HG03565 (cell line): ENCODE data around the gene BBLN.
"Not testable (repeated sequence)": the region's sequence is repeated elsewhere in the genome, so short reads cannot be mapped to it uniquely, and the experiment has no call there.

Source experiments
- ATAC-seq: cut with Tn5 transposase; IDR thresholded peaks from one replicate; pipeline ENCODE4 v1.9.1; 2021; ENCODE audit warnings: mild to moderate bottlenecking, moderate library complexity; ENCODE audit not compliant: unreplicated experiment

BBLN gene

DNA sequence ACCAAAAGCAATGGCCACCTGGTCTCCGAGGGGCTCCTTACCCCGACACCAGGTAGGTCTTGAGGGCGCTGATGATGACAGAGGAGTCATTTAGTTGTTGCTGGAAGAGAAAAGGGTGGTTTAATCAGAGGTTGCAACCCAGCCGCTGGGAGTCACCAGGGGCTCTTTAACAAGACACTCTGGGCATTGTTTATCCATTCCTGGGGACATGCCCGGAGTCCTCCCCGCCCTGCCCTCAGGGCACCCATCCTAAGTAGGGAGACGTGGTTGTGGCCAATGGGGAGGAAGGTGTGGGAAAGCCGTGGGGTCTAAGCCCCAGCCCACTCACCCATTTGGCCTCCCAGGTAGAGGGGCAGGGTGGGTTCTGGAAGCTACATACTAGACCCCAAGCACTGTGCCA lies 35.6 kb upstream of the BBLN start:
- no peak for ATAC-seq

DNA sequence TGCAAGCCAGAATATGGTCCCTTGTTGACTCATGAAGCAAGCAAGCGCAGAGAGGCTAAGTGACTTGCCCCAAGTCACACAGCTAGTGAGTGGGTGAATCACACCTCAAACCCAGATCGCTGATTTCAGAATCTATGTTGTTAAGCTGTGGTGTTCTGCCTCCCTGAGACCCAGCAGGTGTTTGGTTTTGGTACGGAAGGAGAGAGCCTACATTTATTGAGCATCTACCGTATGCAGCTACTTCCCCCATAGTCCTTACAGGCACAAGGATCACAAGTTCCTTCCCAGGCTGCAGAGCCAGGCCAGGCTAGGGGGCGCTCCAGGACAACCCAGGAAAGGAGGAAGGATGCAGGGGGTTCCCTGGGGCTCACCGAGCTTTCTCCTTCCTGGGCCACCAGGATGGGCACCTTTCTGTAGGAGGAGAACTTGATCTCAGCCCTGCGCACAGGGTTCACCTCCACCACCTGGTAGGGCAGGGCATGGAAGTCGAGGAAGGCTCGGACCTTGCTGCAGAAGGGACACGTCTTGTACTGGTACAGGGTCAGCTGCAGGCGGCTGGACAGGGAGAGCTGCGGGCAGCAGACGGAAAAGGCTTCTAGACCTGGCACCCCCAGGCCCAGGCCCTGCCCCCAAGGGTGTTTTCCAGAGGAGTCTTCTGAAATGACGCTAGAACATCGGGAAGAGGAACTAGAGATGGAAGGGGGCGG lies 35.0 kb upstream of the BBLN start:
- ATAC-seq, result no peak

DNA sequence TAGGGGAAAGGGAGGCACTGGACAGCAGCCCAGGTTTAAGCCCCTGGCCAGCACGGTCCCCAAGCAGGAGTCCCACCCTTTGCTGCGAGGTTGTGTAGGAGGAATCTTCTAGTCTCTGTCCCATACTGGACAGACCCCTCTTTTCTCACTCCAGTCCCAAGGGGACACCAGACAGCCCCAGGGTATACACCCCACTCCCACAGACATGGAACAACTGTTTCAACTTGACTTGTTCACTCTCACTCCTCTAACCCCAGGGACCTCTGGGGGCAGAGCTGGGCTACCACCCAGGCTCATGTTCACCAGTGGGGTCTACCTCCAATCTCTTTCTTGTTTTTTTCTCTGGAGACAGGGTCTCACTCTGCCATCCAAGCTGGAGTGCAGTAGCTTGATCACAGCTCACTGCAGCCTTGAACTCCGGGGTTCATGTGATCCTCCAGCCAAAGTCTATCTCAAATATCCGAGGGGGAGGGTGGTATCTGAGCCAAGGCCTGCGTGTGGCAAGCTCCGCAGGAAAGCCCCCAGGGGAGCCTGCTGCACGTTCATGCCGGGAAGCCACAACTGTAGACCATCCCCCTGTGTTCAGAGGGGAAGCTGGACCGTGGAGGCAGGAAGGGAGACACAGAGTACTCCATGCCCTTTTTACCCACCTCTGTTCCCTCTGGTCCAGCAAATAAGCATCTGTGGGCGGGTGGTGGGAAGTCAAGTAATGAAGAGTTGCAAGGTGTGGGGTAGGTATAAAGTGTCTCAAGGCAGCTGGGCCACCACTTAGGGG lies 34.3 kb upstream of the BBLN start:
- no peak for ATAC-seq

DNA sequence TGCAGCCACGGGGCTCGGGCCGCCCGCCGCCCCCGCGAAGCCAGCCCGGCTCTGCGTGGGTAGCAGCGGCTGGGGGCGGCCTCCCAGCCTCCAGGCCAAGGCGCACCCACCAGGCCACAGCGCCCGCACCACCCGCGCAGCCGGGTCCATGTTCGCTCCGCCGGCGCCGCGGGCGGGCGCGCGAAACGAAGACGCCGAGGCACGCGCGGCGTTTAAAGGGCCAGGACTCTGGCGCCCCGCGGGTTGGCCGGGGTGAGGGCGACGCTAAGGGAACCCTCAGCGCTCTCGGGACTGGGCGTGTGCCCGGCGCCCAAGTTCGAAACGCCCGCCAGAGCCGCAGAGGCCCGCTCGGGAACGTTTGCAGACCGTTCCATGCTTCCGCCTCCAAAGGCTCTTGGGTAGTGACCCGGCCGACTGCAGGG lies 32.5 kb upstream of the BBLN start, which contains the start of gene PTGES2:
PTGES2 (minus strand) TSS at position 162 of the 422 bp plus-strand sequence; CDS start at position 150, 12 bp downstream.
- peak; percentile 50 for ATAC-seq

DNA sequence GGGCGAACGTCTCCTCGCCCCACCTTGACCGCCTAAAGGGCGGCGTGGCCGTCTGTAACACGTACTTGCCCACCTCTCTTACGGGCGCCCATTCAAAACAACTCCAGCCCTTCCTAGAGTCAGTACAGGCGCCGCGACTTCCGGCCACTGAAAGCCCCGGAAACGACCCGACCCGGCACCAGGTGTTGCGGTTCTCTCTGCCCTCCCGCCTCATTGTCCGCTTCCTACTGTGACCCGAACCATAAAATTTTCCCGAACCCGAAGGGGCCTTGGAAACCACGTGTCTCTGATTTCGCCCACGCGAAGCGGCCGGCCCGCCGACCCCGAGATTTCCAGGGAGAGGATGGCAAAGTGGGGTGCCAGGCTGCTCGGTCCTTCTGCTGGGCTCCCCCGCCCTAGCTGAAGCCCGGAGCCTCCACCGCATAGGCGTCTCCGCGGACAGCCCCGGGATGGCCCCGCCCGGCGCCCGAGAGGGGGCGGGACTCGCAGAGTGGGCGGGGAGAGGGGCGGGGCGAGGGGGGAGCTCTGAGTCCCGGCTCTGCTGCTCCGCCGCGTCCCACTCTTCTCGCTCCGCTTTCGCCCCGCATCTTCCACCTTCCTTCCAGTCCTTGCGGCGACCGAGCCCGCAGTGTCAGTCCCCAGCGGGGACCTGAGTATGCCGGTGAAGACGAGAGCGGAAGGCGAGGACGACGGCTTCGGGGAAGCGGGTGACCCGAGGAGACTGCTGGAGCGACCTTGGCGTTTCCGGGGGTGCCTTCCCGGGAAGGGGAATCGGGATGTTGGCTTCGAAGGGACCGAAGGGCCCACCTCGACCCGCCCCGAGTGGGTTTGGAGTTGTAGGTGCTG lies 31.9 kb upstream of the BBLN start:
- ATAC-seq, result peak; percentile 41

DNA sequence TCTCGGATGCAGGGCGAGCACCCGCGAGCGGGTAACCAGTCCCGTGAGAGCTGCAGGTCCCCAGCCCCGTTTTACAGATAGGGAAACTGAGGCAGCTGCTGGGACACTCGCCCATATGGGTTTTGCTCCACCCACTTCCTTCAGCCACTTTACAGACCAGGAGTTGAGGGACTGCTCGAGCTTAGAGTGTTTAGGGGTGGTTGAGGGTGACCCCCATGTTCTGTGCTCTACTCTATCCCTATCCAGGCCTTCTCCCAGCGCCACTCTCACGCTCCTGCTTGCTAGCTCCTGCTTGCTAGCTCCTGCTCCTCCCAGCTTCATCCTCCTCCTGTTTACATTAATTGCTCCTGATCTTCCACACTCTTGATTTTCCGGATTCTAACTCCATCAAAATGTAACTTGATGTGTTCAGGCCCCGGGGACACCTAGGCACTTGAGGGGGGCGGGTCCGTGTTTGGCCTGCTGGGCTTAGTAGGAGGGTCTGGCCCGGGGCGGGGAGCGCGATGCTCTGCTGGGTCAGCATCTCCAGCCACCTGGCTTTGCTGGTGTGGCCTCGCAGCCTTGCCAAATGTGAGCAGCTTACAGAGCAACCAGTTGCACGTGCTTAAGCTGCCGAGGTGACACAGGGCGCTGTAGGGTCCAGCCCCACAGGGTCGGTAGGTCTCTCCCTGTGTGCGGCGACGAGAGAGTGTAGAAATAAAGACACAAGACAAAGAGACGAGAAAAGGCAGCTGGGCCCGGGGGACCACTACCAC lies 31.1 kb upstream of the BBLN start:
- ATAC-seq, result no peak

DNA sequence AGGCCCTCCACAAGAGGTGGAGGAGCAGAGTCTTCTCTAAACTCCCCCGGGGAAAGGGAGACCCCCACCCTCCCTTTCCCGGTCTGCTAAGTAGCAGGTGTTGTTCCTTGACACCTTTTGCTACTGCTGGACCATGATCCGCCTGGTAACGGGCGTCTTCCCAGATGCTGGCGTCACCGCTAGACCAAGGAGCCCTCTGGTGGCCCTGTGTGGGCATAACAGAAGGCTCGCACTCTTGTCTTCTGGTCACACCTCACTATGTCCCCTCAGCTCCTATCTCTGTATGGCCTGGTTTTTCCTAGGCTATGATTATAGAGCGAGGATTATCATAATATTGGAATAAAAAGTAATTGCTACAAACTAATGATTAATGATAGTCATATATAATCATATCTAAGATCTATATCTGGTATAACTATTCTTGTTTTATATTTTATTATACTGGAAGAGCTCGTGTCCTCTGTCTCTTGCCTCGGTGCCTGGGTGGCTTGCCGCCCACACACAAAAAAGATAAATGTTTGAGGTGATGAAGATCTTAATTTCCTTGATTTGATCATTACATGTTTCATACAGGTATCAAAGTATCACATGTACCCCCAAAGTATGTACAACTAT lies 30.0 kb upstream of the BBLN start:
- ATAC-seq, result not testable (repeated sequence)

DNA sequence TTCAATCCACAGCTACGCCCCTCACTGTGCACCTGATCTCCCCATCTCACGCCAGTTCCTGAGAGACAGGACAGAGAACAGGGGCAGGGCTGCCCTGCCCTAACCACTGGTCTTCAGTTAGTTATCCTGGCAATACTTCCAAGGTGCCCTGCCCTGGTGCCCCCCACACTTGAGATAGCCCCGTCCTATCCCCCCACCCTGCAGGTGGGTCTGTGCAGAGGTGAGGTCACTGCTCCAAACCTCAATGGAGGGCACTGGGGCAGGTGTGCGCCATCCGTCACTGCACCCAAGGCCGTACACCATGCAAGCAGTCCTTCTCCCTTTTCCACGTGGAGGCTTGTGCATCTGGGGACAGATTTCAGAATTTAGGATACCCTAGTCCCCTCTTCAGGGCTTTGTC lies 29.4 kb upstream of the BBLN start:
- not testable (repeated sequence) for ATAC-seq

DNA sequence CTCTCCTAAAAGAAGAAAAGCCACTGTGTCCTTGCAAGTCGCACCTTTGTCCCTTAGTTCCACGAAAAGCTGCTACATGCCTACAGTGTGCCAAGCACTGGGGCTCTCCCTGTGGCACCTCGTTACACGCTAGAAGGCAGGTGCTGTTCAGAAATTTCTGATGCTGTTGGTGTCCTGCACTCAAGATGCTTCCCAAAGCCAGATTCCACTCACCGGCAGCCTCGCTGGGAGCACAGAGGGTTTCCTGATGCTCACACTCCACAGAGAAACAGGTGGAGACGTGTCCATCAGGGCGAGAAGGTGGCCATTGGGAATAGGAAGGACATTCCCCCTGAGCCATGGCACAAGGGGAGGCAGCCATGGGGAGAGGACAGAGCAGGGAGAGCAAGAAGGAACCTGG lies 28.7 kb upstream of the BBLN start:
- not testable (repeated sequence) for ATAC-seq

DNA sequence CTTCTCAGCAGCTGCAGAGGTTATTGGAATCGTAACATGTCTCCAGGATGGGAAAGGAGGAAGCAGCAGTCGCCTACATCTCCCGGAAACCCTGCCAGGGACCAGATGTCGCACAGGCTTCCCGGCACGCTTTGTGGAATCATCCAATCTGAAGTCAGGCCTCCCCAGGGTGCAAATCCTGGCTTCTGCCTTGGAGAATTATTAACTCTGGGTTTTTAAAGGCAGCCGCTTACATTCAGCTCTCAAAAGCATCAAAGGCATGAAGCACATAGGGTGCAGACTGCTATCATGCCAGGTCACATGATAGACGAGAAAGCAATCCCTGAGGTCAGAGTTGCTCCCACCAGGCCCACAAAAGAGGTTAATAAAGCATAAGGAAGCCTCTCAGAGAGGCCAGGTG lies 27.9 kb upstream of the BBLN start:
- ATAC-seq, result not testable (repeated sequence)

DNA sequence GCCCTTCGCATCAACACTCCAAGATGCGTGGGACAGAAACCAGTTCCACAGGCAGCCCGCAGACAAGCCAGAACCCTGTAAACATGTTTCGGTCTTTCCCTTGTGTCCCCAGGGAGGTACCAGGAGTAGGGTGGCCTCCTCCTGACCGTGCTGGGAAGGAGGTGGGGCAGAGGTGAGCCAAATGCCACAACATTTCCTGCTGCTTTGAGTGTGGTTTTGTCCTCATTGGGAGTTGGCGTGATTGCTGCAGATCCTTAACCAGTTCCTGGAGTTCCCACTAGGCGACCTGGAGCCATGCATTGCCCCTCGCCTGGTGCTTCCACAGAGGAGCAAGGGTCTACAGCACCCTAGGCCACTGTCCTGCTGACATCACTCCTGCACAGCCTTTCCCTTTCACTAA lies 24.5 kb upstream of the BBLN start:
- not testable (repeated sequence) for ATAC-seq

DNA sequence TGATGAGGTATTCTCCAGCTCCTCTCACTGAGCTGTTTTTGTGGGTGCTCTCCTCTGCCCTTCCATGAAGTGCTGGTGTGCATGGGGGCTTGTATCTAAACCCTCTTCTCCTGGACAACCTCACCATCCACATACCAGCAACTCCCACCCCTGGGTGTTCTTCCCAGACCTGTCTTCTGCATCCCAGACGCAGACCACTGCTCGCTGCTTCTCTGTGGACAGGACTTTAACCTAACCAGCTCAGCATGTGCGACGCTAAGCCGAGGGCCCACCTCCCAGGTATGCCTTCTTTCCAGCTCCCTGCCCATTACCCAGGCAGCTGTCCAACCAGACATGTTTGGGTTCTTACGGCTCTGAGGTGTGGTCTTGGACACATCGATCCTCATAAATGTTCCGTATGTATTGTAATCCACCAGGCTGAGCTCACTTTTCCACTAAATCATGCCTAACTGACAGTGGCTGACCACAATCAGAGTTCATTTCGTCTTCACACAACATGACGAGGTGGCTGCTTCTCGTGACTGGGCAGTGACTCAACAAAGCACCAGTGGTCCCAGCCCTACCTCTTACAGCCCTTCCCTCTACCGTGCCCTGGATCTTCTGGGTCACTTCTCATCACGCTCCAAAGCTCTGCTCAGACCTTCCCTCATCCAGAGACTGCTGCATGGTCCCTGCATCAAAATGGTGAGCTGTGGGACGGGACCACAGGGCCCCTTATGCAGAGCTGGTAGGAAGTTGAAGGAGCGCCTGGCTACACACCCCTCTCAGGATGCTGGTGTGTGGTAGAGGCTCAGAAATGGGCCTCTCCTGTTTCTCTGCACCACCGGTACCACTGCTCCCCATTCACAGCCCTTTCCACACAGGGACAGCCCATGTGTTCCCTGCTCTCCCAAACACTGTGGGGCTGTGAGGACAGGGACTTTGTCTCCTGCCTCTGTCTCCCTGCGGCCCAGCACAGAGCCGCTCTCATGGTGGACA lies 23.0 kb upstream of the BBLN start:
- ATAC-seq, result no peak

DNA sequence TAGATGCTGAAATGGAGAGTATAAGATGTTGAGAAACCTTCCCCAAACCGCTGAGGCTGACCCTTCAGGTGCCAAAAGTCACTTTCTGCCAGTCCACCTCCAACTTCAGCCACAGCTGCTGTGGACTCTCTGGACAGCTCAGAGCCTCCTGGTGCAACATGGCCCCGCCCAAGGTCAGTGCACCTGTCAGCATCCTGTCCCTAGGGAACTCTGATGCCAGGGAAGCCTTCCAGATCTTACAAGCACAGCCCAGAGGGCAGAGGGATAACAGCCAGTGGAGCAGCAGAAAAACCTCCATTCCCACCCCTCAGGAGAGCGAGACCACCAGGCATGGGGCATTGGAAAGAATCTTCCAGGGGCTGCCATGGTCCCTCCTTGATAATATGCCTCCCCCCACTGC lies 22.1 kb upstream of the BBLN start:
- no peak for ATAC-seq

DNA sequence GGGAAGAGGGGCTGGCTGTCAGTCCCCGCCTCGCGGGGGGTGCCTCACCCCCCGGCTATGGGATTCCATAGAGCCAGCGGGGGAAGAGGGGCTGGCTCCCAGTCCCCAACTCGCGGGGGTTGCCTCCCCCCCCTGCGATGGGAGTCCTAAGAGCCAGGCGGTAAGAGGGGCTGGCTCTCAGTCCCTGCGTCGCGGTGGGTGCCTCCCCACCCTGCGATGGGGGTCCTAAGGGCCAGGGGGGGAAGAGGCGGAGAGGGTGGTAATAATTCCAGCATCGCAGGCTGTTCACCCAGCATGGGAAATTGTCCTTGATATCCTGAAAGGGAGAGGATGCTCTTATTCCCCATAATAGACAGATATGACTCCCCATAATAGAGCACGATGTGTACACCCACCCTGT lies 20.4 kb upstream of the BBLN start:
- ATAC-seq, result no peak

DNA sequence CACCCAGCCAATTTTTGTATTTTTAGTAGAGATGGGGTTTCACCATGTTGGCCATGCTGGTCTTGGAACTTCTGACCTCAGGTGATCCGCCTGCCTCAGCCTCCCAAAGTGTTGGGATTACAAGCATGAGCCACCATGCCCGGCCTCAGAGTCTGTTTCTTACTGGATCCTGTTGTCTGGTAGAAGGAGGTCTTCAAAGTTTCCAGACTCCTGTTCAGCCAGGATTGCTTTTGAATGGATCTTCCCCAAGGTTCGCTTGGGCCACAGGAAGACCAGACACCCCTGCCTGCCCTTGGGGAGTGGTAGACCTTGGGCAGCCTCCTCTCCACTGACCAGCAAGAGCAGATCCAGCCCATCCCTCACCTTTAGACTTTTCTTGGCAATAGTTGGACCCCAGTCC lies 18.5 kb upstream of the BBLN start:
- ATAC-seq, result no peak

DNA sequence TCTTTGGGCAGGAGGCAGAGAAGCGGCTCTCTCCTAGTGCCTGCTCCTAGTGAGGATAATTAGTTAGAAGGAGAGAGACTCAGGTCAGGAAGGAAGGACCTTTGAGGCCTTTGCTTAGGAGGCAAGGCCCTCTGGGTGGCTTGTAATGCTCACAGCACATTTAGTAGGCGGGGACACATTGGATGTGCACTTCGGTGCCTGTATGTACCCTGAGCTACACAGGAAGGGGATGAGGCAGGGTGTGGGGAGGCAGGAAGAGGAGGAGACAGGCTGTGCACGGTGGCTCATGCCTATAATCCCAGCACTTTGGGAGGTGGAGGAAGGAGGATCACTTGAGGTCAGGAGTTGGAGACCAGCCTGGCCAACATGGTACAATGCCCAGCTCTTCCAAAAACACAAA lies 18.0 kb upstream of the BBLN start:
- no peak for ATAC-seq

DNA sequence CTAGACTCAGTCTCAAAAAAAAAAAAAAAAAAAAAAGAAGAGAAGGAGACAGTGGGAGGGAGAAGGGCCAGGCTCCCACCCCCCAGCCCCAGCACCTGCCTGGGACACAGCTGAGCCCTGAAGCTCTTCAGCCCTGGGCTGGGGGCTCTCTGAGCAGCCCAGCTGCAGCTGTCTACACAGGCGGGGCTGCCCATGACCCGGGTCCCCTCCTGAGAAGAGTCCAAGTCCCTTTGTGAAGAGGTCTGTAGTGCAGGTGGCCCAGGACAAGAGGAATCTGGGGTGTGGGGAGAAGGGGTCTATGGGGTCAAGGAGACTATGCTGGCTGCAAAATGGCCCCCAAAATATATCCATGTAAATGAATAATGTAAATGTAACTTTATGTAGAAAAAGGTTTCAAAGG lies 17.5 kb upstream of the BBLN start:
- ATAC-seq, result no peak

DNA sequence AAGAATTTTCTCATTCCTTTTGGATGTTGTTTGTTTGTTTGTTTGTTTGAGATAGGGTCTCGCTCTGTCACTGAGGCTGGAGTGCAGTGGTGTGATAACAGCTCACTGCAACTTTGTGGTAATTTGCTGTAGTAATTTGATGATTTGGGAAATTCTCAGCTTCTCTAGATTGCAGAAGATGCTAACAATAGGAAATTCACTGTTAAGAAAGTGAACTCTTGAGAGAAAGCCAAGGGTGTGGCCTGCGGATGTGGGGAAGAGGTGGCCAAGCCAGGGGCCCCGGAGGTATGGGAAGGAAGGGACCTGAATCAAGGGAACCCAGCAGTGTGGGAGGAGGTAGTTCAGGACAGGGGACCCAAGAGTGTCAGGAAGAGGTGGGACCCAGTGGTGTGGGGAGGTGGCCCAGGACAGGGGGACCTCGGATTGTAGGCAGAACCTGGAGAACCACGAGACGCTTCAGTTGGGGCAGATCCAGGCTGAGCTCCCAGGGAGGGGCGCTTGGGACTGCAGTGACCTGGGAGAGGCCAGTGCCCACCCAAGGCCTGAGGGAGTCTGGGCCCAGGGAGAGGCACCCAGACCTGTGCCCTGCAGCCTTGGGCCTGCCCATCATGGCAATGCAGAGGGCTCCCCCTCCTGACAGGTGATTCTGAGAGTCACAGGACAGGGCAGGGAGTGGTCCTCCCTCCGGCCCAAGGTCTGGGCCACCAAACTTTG lies 16.4 kb upstream of the BBLN start:
- no peak for ATAC-seq
